Stimulated activated CD4-positive, alpha-beta T cell treated with anti-CD3 and anti-CD28 coated beads, Interleukin-4, amount 100 ng/mL, for 24 hours (primary cell): ENCODE data around the gene SLC6A13.

Experiments used
- DNase-seq: peaks from one replicate; pipeline ENCODE4 v3.0.0-alpha.2; 2020

The SLC6A13 gene

GRCh38 chr12:212715-213526 is 49.7 kb downstream of the SLC6A13 start:
- no peak for DNase-seq

DNA sequence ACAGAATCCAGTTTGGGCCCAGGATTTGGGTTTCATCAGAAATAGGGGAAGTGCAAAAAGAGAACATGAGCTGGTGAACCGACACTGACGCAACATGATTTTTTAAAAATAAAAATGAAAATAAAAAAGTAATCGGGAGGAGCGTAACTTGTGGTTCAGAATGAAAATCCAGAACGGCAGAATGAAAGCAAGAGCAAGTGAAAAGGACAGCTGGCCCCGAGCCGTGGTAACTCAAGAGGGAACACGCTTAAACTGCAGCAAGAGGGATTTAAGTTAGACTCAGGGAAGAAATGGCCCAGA is 50.3 kb downstream of the SLC6A13 start:
- DNase-seq, result no peak

- DNase-seq, result no peak
Measured at GRCh38 chr12:211639-212414, 50.8 kb downstream of the SLC6A13 start.

GRCh38 chr12:211142-211465 is 51.5 kb downstream of the SLC6A13 start:
- no peak for DNase-seq

GRCh38 chr12:210277-211141 is 52.1 kb downstream of the SLC6A13 start:
- DNase-seq, result no peak

GRCh38 chr12:209851-210250 is 52.8 kb downstream of the SLC6A13 start:
- no peak for DNase-seq

GRCh38 chr12:209246-209645 is 53.4 kb downstream of the SLC6A13 start:
- DNase-seq, result no peak

- no peak for DNase-seq
Measured at GRCh38 chr12:208813-209212, 53.8 kb downstream of the SLC6A13 start.

- DNase-seq, result no peak
Measured at GRCh38 chr12:207804-208203, 54.8 kb downstream of the SLC6A13 start.

DNA sequence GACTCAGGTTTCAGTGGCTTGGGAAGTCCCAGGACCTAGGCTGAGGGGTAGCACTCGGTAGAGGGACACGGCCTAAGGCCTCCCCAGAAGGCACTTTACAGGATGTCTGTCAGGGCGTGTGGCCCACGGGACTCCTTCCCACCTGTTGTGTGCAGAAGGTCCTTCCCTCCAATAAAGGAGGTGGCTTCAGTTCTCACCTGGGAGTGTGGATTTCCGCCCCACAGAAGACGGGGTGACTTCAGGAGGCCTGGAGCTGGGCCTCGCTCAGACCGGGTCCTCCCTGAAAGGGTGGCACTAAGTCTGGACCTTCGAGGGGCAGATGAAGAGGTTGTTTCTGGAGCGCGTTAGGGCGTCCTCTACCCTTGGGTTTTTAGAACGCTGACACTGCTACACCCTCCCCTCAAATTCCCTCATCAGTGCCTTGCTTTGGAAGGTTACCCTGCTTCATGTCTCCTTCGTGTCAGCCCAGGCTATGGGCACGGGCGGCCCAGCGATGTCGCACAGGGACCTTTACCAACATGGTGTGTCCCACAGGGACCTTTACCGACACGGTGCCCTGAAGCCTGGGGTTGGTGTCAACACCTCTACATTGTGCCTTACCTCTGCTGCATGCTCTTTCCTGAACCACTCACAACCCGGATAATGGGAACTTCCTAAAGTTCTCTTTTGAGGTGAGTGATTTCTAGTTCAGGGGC is 55.7 kb downstream of the SLC6A13 start:
- DNase-seq, result no peak

DNA sequence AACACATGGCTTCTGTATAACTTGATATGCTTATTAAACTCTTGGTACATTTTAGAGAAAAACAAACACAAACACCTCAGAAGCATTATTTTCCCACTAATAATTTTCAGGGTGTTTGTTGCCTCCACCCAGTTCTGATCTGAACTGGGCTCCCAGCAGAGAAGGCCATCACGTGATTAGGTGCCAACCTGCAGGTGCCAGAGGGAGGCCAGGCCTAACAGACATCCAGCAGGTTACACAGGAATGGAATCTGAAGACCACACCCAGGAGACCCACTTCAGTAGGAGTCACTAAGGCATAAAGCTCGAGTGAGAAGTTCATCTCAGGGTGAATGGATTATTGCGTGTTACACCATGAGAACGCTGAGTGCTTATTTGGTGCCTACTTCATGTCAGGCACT is 57.6 kb downstream of the SLC6A13 start:
- no peak for DNase-seq

DNA sequence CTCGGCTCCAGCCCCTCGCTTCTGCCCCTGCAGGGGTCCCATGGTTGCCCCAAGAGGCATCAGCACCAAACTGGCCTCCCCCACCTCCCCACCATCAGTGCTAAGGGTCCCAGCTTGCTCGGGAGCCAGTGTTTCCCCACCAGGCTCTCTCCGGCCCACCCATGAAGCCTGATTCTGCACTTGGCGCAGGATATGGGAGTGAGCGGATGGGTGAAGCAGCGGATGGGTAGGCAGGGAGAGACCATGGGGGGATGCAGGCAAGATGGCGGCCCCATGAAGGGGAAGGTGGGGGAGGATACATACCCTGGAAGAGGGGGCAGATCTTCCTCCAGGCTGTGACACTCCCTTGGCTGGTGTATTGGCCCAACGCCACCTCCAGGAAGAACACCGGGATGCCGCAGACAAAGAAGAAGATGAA is 58.4 kb downstream of the SLC6A13 start:
- no peak for DNase-seq

DNA sequence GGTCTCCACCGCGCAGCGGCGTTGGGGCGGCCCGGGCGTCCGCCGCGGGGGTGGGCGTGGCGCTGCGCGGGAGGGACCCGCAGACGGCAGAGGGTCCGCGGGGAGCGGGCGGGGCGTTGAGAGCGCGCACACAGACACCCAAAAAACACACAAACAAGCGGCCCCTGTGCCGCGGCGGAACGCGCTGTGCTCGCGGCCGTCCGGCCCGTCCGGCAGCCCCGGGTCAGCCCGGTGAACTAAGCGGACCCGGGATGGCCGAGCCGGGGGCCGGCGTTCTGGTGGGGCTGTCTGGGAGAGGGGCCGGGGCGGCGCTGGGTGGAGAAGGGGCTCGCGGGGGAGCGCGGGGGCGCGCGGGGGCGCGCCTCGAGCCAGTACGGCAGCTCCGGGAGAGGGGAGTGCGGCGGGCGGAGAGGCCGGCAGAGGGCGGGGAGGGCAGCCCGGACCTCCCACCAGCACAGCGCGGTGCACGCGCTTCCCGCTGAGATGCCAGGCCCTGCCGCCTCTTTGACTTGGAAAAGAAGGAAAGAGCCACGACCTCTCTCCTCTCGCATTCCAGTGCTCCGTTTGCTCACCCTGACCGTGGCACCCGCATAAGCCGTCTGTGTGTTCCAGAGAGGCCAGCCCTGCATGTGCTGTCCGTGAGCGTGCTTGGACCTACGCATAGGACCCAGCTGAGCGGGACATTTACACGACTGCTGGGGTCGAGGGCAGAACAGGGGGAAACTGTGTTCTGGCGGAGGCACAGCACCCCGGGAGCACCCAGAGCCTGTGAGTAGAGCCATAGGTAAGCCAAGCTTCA is 59.0 kb downstream of the SLC6A13 start:
- no peak for DNase-seq

GRCh38 chr12:203074-203461 is 59.6 kb downstream of the SLC6A13 start:
- DNase-seq, result no peak

GRCh38 chr12:202081-202731 is 60.4 kb downstream of the SLC6A13 start:
- no peak for DNase-seq

- no peak for DNase-seq
Measured at GRCh38 chr12:201361-201760, 61.3 kb downstream of the SLC6A13 start.

DNA sequence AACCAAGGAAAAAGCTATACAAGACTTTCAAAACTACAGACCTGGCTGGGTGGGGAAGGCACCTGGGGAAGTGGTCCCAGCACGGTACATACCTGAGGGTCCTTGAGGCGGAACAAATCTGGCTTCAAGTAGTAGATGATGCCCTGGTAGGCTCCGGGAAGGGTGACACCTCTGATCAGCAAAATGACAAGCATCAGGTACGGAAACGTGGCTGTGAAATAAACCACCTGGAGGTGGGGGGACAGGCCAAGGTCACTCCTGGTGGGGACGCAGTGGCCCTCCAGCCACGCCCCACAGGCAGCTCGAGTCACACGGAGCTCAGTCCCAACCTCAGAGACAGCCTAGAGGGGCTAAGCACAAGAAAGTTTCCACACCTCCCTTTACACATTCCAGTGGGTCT is 63.9 kb downstream of the SLC6A13 start:
- DNase-seq, result no peak

- DNase-seq, result no peak
Measured at GRCh38 chr12:197911-198695, 64.5 kb downstream of the SLC6A13 start.

DNA sequence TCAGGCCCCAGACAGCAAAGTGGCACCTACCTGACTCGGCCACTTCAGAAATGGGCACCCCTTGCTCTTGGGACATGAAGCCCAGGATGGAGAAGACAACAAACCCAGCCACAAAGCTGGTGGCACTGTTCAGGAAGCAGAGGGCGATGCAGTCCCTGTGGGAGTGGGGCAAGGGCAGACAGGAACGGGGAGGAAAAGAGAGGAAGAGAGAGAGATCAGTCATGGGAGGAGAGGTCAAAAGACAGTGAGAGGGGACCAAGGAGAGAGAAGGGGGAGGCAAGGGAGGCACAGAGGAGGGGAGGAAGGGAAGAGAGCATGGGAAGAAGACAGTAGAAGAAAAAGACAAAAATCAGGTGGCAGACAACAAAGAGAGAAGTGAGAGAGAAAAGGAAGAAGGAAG is 65.3 kb downstream of the SLC6A13 start:
- no peak for DNase-seq

DNA sequence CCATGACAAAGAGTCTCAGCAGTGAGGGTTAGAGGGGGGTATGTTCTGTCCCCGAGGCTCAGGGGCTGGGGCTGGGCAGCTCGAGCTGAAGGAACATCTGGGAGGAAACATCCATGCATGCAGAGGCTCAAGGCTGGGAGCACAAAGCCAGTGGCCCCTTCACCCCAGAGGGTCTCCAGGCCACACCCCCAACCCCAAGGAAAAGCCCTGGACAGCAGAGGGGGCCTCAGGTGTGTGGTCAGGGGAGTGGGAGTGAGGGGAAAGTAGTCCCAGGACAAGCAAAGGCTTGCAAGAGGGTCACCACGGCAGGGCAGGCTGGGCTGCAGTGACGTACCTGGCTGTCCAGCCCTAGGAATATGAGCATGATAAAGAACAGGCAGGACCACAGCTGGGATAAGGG is 66.2 kb downstream of the SLC6A13 start:
- DNase-seq, result no peak

- no peak for DNase-seq
Measured at GRCh38 chr12:195951-196350, 66.7 kb downstream of the SLC6A13 start.
